Rectal smooth muscle tissue (tissue), 1 donor: ENCODE results near the gene RABGAP1L.
"Not testable (repeated sequence)": the region's sequence is repeated elsewhere in the genome, so short reads cannot be mapped to it uniquely, and the experiment has no call there.

Source experiments
- H3K27ac ChIP-seq: one replicate; pipeline ENCODE4 v1.7.0; 2013; ENCODE audit warnings: low read depth, low read length, inconsistent platforms
- H3K27me3 ChIP-seq: one replicate; pipeline ENCODE4 v1.7.0; 2013; ENCODE audit warnings: low read length; ENCODE audit not compliant: control insufficient read depth, insufficient read depth
- H3K36me3 ChIP-seq: one replicate; pipeline ENCODE4 v1.7.0; 2013; ENCODE audit warnings: low read length; ENCODE audit not compliant: control insufficient read depth, insufficient read depth
- H3K4me1 ChIP-seq: one replicate; pipeline ENCODE4 v1.7.0; 2013; ENCODE audit warnings: low read length; ENCODE audit not compliant: control insufficient read depth, insufficient read depth
- H3K4me3 ChIP-seq: one replicate; pipeline ENCODE4 v1.7.0; 2013; ENCODE audit warnings: low read length
- H3K9ac ChIP-seq: one replicate; pipeline ENCODE4 v1.7.0; 2013; ENCODE audit warnings: low read length

The RABGAP1L gene

GRCh38 chr1:174556392-174556791 is 397.1 kb downstream of the RABGAP1L start:
- H3K9ac ChIP-seq, result no peak overlapping the region
- H3K27me3 ChIP-seq, result no peaks in the 10 kb centered on the region
- H3K27ac ChIP-seq, result no peak overlapping the region
- no peak overlapping the region for H3K4me3 ChIP-seq
- H3K4me1 ChIP-seq, result no peaks in the 10 kb centered on the region
- H3K36me3 ChIP-seq, result no peaks in the 10 kb centered on the region

- Histone ChIP-seq H3K4me3 (no peak overlapping the region), H3K9ac (no peak overlapping the region), H3K36me3 (no peaks in the 10 kb centered on the region), H3K27ac (no peak overlapping the region), H3K4me1 (no peaks in the 10 kb centered on the region), H3K27me3 (no peaks in the 10 kb centered on the region)
Observed at GRCh38 chr1:174568551-174568950, 409.2 kb downstream of the RABGAP1L start.

- no peak overlapping the region for H3K27ac ChIP-seq
- no peak overlapping the region for H3K9ac ChIP-seq
- H3K4me3 ChIP-seq, result no peak overlapping the region
- H3K27me3 ChIP-seq, result no peaks in the 10 kb centered on the region
- H3K36me3 ChIP-seq, result no peaks in the 10 kb centered on the region
- no peaks in the 10 kb centered on the region for H3K4me1 ChIP-seq
Observed at GRCh38 chr1:174569240-174569639, 409.9 kb downstream of the RABGAP1L start.

- Histone ChIP-seq H3K27ac (no peak overlapping the region), H3K9ac (no peak overlapping the region), H3K27me3 (no peaks in the 10 kb centered on the region), H3K36me3 (no peaks in the 10 kb centered on the region), H3K4me1 (no peaks in the 10 kb centered on the region), H3K4me3 (no peak overlapping the region)
Observed at GRCh38 chr1:174572771-174573170, 413.5 kb downstream of the RABGAP1L start.

- H3K36me3 ChIP-seq, H3K27me3 ChIP-seq, H3K4me1 ChIP-seq, H3K4me3 ChIP-seq, H3K9ac ChIP-seq, H3K27ac ChIP-seq: not testable (repeated sequence)
Observed at GRCh38 chr1:174576120-174576519, 416.8 kb downstream of the RABGAP1L start.

- Histone ChIP-seq H3K36me3 (no peaks in the 10 kb centered on the region), H3K27ac (no peak overlapping the region), H3K9ac (no peak overlapping the region), H3K4me3 (no peak overlapping the region), H3K4me1 (no peaks in the 10 kb centered on the region), H3K27me3 (no peaks in the 10 kb centered on the region)
Observed at GRCh38 chr1:174577681-174578080, 418.4 kb downstream of the RABGAP1L start.

GRCh38 chr1:174580801-174581200 is 421.5 kb downstream of the RABGAP1L start:
- Histone ChIP-seq H3K27ac (no peak overlapping the region), H3K4me1 (no peaks in the 10 kb centered on the region), H3K36me3 (no peaks in the 10 kb centered on the region), H3K27me3 (no peaks in the 10 kb centered on the region), H3K4me3 (no peak overlapping the region), H3K9ac (no peak overlapping the region)

GRCh38 chr1:174583316-174583715 is 424.0 kb downstream of the RABGAP1L start:
- H3K27ac ChIP-seq, result no peak overlapping the region
- no peaks in the 10 kb centered on the region for H3K27me3 ChIP-seq

GRCh38 chr1:174584071-174584470 is 424.8 kb downstream of the RABGAP1L start:
- Histone ChIP-seq H3K27me3 (no peaks in the 10 kb centered on the region), H3K4me3 (no peak overlapping the region), H3K36me3 (no peaks in the 10 kb centered on the region), H3K9ac (no peak overlapping the region), H3K4me1 (no peaks in the 10 kb centered on the region), H3K27ac (no peak overlapping the region)

More at GRCh38 chr1:174583316-174583715, 424.0 kb downstream of the RABGAP1L start:
- no peak overlapping the region for H3K9ac ChIP-seq
- H3K36me3 ChIP-seq, result no peaks in the 10 kb centered on the region
- no peaks in the 10 kb centered on the region for H3K4me1 ChIP-seq
- no peak overlapping the region for H3K4me3 ChIP-seq

- not testable (repeated sequence) for H3K27me3 ChIP-seq, H3K4me1 ChIP-seq, H3K36me3 ChIP-seq, H3K27ac ChIP-seq, H3K4me3 ChIP-seq, H3K9ac ChIP-seq
Observed at GRCh38 chr1:174588618-174589017, 429.3 kb downstream of the RABGAP1L start.

GRCh38 chr1:174605198-174605597 is 445.9 kb downstream of the RABGAP1L start:
- H3K4me1 ChIP-seq, result no peaks in the 10 kb centered on the region
- no peak overlapping the region for H3K9ac ChIP-seq
- no peaks in the 10 kb centered on the region for H3K36me3 ChIP-seq
- H3K27ac ChIP-seq, result no peak overlapping the region
- no peaks in the 10 kb centered on the region for H3K27me3 ChIP-seq
- H3K4me3 ChIP-seq, result no peak overlapping the region

- Histone ChIP-seq H3K4me1 (no peaks in the 10 kb centered on the region), H3K27ac (no peak overlapping the region), H3K4me3 (no peak overlapping the region), H3K36me3 (no peaks in the 10 kb centered on the region), H3K9ac (no peak overlapping the region), H3K27me3 (no peaks in the 10 kb centered on the region)
Observed at GRCh38 chr1:174606471-174606870, 447.2 kb downstream of the RABGAP1L start.

- H3K27me3 ChIP-seq, H3K4me1 ChIP-seq, H3K4me3 ChIP-seq, H3K36me3 ChIP-seq, H3K9ac ChIP-seq, H3K27ac ChIP-seq: not testable (repeated sequence)
Observed at GRCh38 chr1:174617905-174618304, 458.6 kb downstream of the RABGAP1L start.
